Adrenal gland (tissue), 12 donors: ENCODE results near the gene CSPG4. TPM values are rescaled to one million over a fixed set of nuclear protein-coding genes. Genes with fewer than 3 reads are reported as not detected.

Experiments used
- DNase-seq, 7 donors: peaks; one replicate each; pipeline ENCODE4 v3.0.0-alpha.2; 2019 to 2020
- H3K27ac ChIP-seq, 5 donors: fragments of 200-600 bp; sonication (generic) in 4 of 5; 1 replicate in 3 of 5; 2 replicates in 2 of 5; pipeline versions ENCODE4 v1.5.1 to v1.8.0; 2016 to 2020; ENCODE audit warnings: mild to moderate bottlenecking in 1 of 5
- H3K27me3 ChIP-seq: fragments of 200-600 bp; 2 replicates; pipeline ENCODE4 v1.8.0; 2021
- H3K36me3 ChIP-seq, 2 donors: fragments of 200-600 bp; replicated peaks in 1 of 2; 1 replicate in 1 of 2; 2 replicates in 1 of 2; pipeline versions ENCODE4 v1.5.1 to v1.8.0; 2018 to 2022
- H3K4me1 ChIP-seq, 2 donors: fragments of 200-600 bp; replicated peaks in 1 of 2; 1 replicate in 1 of 2; 2 replicates in 1 of 2; pipeline versions ENCODE4 v1.5.1 to v1.8.0; 2018 to 2021
- H3K4me3 ChIP-seq, 4 donors: fragments of 200-600 bp; sonication (generic) in 3 of 4; one replicate each; pipeline ENCODE4 v1.5.1; 2016 to 2018
- H3K9me3 ChIP-seq, 3 donors: fragments of 200-600 bp; sonication (generic) in 1 of 3; replicated peaks in 1 of 3; 1 replicate in 2 of 3; 2 replicates in 1 of 3; pipeline versions ENCODE4 v1.5.1 to v1.8.0; 2016 to 2021
- POLR2A ChIP-seq, 2 donors: fragments of 450-650 bp; IDR thresholded peaks; one replicate each; pipeline ENCODE4 v1.6.1; 2017; ENCODE audit warnings: antibody characterized with exemption in 2 of 2, mild to moderate bottlenecking in 2 of 2, moderate library complexity in 1 of 2
- WGBS, 4 donors: extraction: QIAGEN DNeasy Blood & Tissue Kit in 2 of 4; methylation state at CpG; one replicate each; pipeline versions ENCODE4 v1.1.5 to v1.1.7; 2013 to 2017; 5-methylcytosine and 5-hydroxymethylcytosine counted together
- intact Hi-C, 2 donors: fragments of 100-400 bp; cut with DNase I; formaldehyde crosslinking; loops; one replicate each; pipeline versions ENCODE4 v1.14.1 to v1.15.0; 2022 to 2023
- polyA plus RNA-seq, 3 donors: library from polyadenylated mRNA; stranded (reverse); fragments of 200-250 nt in 2 of 3; fragments of 350-450 nt in 1 of 3; fragmentation: Illumina TruSeq in 1 of 3; extraction: RNeasy Lipid Tissue Mini Kit (QIAGEN cat#74804) in 1 of 3; gene quantifications; one replicate each; pipeline ENCODE4 v1.2.3, GENCODE V29; 2013 to 2014
- total RNA-seq, 9 donors: library from RNA; depleted of rRNA in 4 of 9; stranded (reverse); fragments of >200 nt in 4 of 9; fragments of 120-200 nt in 1 of 9; fragmentation: NEBNext Ultra II Directional in 1 of 9; extraction: Animal tissue kit (Norgen Biotek cat#: 25700) in 1 of 9; gene quantifications; one replicate each; pipeline versions ENCODE4 v1.1.0 to v1.2.4, GENCODE V29; 2013 to 2023
- TF ChIP-seq, protein P1 (sequence below), 6 experiments: fragments of 450-650 bp in 4 of 6; fragments of 200-600 bp in 2 of 6; sonication (generic) in 1 of 6; IDR thresholded peaks; 1 replicate in 5 of 6; 2 replicates in 1 of 6; pipeline versions ENCODE4 v1.5.1 to v1.8.0; 2016 to 2021; ENCODE audit warnings: antibody characterized with exemption in 6 of 6, mild to moderate bottlenecking in 2 of 6, moderate library complexity in 1 of 6
- donor health status: healthy with polysubstance abuse.
- donor health status: Bipolar disorder and iron deficiency.
- donor health status: DM: yes; HTN: yes; CAD: no.
- donor health status: DM: no; HTN: no; CAD: no.
- donor health status: DM: no; HTN: no; CAD: no.
- donor health status: DM: yes; HTN: yes; CAD: no.

CSPG4 gene
- total and polyA plus RNA-seq, 12 donors = 0.55 to 6.6 (median 2.8) TPM

DNA sequence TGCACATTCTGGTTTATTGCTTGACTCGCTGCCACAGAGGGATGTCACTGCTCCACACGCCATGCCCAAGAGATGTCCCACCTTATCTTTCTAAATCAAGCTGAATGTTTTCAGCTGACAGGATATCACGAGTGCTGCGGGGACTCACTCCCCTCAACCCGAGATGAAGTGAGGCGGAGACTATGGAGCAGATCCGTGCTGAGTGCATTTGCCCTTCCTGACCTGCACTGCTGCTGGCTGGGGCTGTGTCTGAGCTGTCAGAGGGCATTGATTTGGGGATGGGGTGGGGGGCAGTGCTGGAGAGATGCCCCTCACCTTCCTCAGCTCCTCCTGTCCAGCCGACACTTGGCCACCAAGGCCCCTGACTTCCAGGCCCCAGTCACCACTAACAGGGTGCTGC, 40.5 kb upstream of the CSPG4 start:
- no peak overlapping the region for H3K27ac ChIP-seq
- no peaks in the 10 kb centered on the region for H3K36me3 ChIP-seq
- peaks cover 0 to 3% of the 10 kb centered on the region in 2 donors for H3K4me1 ChIP-seq
- H3K9me3 ChIP-seq = no peaks in the 10 kb centered on the region
- TF ChIP-seq POLR2A (IDR thresholded peaks at IDR 0.05) = no peak
- TF ChIP-seq, protein P1, sequence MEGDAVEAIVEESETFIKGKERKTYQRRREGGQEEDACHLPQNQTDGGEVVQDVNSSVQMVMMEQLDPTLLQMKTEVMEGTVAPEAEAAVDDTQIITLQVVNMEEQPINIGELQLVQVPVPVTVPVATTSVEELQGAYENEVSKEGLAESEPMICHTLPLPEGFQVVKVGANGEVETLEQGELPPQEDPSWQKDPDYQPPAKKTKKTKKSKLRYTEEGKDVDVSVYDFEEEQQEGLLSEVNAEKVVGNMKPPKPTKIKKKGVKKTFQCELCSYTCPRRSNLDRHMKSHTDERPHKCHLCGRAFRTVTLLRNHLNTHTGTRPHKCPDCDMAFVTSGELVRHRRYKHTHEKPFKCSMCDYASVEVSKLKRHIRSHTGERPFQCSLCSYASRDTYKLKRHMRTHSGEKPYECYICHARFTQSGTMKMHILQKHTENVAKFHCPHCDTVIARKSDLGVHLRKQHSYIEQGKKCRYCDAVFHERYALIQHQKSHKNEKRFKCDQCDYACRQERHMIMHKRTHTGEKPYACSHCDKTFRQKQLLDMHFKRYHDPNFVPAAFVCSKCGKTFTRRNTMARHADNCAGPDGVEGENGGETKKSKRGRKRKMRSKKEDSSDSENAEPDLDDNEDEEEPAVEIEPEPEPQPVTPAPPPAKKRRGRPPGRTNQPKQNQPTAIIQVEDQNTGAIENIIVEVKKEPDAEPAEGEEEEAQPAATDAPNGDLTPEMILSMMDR (IDR thresholded peaks at IDR 0.05) = no peak
- no peak overlapping the region for H3K4me3 ChIP-seq
- no peaks in the 10 kb centered on the region for H3K27me3 ChIP-seq
- 76 to 85% (median 81%) methylated on average over 6 to 8 of the region's 8 CpGs for WGBS, 4 donors
- intact Hi-C loops = no loop called here
- peak in 2 of 7 donors; percentile 10 to 13 for DNase-seq

DNA sequence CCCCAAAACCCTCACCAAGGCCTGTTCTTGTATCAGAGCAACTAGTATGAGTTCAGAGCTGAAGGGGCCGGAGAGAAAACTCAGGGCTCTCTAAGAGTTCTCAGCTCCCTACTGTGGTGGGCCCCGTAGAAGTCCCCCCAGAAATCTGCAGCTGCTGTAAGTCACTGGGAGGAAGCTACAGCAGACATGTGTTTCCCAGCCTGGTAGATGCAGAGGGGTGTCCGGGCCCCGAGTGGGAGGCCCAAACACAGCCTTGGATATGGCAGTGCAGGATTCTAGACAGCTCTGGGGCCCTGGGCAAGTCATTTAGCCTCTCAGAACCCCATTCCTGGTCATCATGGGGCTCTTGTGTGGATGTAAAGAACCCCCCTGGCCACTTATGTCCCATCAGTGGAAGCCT, 39.2 kb upstream of the CSPG4 start:
- DNase-seq = peak in 2 of 7 donors; percentile 9
- Histone ChIP-seq H3K4me3 (no peak overlapping the region), H3K27ac (no peak overlapping the region), H3K4me1 (no peaks in the 10 kb centered on the region), H3K9me3 (no peaks in the 10 kb centered on the region), H3K27me3 (no peaks in the 10 kb centered on the region), H3K36me3 (no peaks in the 10 kb centered on the region)
- TF ChIP-seq, protein P1 (IDR thresholded peaks at IDR 0.05) = no peak
- TF ChIP-seq POLR2A (IDR thresholded peaks at IDR 0.05) = no peak
- intact Hi-C loops = no loop called here
- WGBS, 4 donors = 73 to 94% (median 82%) methylated on average over 2 to 4 of the region's 4 CpGs

DNA sequence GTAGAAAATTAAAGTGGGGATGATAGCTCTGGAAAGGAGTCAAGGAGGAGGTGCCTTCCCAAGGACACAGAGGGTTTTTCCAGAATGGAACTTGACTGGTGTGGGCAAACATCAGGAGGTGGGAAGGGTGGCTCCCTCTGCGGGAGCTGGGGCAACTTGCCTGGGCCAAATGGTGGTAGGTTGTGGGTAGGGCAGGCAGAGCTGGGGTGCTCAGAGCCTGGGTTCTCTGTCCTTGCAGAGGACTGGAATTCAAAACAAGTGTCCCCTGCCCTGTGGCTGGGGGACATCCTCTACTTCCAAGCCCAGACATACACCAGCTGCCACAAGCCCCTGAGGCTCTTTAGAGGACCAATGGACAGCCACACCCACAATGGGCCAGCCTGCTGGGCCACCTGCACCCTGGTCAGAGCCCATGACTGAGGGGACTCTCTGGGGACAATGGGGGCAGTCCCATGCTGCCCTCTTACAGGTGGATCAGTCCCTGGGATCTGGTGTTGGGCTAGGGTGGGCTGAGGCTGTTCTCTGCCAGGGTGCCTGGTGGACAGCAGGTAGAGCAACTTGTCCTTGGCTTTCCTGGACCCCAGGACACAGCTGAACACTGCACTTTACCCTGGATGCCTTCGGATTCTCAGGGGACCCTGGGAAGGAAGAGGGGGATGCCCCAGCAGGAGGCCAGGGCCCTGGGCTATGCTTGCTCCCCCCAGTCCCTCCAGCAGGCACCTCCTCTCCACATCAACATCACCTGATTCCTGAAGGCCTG, 38.6 kb upstream of the CSPG4 start:
- intact Hi-C loops = no loop called here
- no peaks in the 10 kb centered on the region for H3K9me3 ChIP-seq
- H3K4me3 ChIP-seq = no peak overlapping the region
- H3K27me3 ChIP-seq = no peaks in the 10 kb centered on the region
- H3K4me1 ChIP-seq = no peaks in the 10 kb centered on the region
- 67 to 100% (median 88%) methylated on average over 1 to 2 of the region's 2 CpGs for WGBS, 4 donors
- no peaks in the 10 kb centered on the region for H3K36me3 ChIP-seq
- no peak for TF ChIP-seq POLR2A (IDR thresholded peaks at IDR 0.05)
- TF ChIP-seq, protein P1 (IDR thresholded peaks at IDR 0.05) = no peak
- H3K27ac ChIP-seq = no peak overlapping the region
- peak in 2 of 7 donors; percentile 1 to 5 for DNase-seq

DNA sequence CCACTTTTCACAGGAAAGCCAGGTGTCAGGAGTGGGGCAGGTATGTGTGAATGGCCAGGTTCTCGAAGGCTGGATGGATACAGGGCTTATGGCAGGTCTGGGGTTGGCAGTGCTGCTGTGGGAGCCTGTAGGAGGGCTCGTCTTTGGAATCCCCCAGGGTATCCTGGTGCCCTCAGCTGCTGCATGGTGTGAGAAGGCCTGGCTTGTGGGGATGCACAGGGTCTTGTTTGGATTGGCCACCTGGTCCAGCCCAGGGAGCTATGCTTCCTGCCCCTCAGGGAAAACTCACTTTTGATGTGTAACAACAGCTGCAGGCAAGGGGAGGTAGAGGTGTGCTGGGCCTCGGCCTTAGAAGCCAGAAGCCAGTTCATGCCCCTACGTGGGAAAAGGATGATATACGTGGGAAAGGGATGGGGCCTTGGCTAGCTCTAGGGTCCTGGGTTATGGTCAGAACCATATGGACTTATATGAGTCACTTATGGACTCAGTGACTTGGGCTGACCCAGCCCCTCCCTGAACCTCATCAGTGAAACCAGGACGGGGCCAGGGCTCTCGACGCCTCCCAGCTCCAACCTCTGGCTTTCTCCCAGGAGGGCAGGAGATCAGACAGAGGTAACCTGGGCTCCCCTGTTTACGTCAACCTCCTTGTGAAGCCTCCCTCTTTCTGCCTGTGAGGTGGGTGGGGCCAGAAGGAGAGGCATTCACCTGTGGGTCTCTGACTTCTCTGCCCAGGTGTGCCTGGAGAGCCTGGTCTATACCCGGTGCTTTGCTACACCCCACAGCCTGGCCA, 37.8 kb upstream of the CSPG4 start:
- Histone ChIP-seq H3K36me3 (no peaks in the 10 kb centered on the region), H3K9me3 (no peaks in the 10 kb centered on the region), H3K4me3 (no peak overlapping the region), H3K27me3 (no peaks in the 10 kb centered on the region), H3K27ac (no peak overlapping the region), H3K4me1 (no peaks in the 10 kb centered on the region)
- peak in 1 of 7 donors; percentile 10 for DNase-seq
- 85 to 93% (median 92%) methylated on average over 10 of the region's 10 CpGs for WGBS, 4 donors
- no peak for TF ChIP-seq POLR2A (IDR thresholded peaks at IDR 0.05)
- TF ChIP-seq, protein P1 (IDR thresholded peaks at IDR 0.05) = no peak
- intact Hi-C loops = no loop called here
